Measurements from ENCODE around the gene FCMR.

Gene FCMR

GRCh38 chr1:206908038-206908437 lies 13.7 kb downstream of the FCMR start:
- ATAC-seq = no peak
- TF ChIP-seq ARNTL (CRISPR knock-in tag; IDR thresholded peaks at IDR 0.05; ENCODE audit: borderline replicate concordance, low read depth) (no peak), ZNF565 (CRISPR knock-in tag; conservative IDR thresholded peaks at IDR 0.05; ENCODE audit: low read depth) (no peak), SNAI2 (CRISPR knock-in tag; IDR thresholded peaks at IDR 0.05) (no peak), OSR1 (CRISPR knock-in tag; IDR thresholded peaks at IDR 0.05) (no peak), PPARA (CRISPR knock-in tag; IDR thresholded peaks at IDR 0.05; ENCODE audit: borderline replicate concordance) (no peak), ZC3H10 (CRISPR knock-in tag; IDR thresholded peaks at IDR 0.05) (no peak)

GRCh38 chr1:206907304-206907991 lies 14.3 kb downstream of the FCMR start:
- no peak for TF ChIP-seq ARNTL (CRISPR knock-in tag; IDR thresholded peaks at IDR 0.05; ENCODE audit: borderline replicate concordance, low read depth)
- TF ChIP-seq ISL1 (CRISPR knock-in tag; IDR thresholded peaks at IDR 0.05) = no peak
- no peak for TF ChIP-seq PATZ1 (CRISPR knock-in tag; IDR thresholded peaks at IDR 0.05; ENCODE audit: borderline replicate concordance)
- no peak for TF ChIP-seq ZNF8 (CRISPR knock-in tag; IDR thresholded peaks at IDR 0.05)
- no peak for TF ChIP-seq TCF4 (CRISPR knock-in tag; IDR thresholded peaks at IDR 0.05; ENCODE audit: borderline replicate concordance)
- TF ChIP-seq OSR1 (CRISPR knock-in tag; IDR thresholded peaks at IDR 0.05) = no peak
- TF ChIP-seq PPARA (CRISPR knock-in tag; IDR thresholded peaks at IDR 0.05; ENCODE audit: borderline replicate concordance) = no peak
- TF ChIP-seq TSHZ2 (CRISPR knock-in tag; IDR thresholded peaks at IDR 0.05) = no peak
- no peak for TF ChIP-seq ZNF565 (CRISPR knock-in tag; conservative IDR thresholded peaks at IDR 0.05; ENCODE audit: low read depth)
- TF ChIP-seq ZFP30 (CRISPR knock-in tag; IDR thresholded peaks at IDR 0.05) = no peak
- no peak for TF ChIP-seq ZFP3 (CRISPR knock-in tag; IDR thresholded peaks at IDR 0.05)
- no peak for TF ChIP-seq CREB5 (CRISPR knock-in tag; IDR thresholded peaks at IDR 0.05; ENCODE audit: low read depth)
- no peak for TF ChIP-seq CSDC2 (CRISPR knock-in tag; IDR thresholded peaks at IDR 0.05)
- TF ChIP-seq ZNF70 (CRISPR knock-in tag; IDR thresholded peaks at IDR 0.05) = no peak
- TF ChIP-seq SNAI2 (CRISPR knock-in tag; IDR thresholded peaks at IDR 0.05) = no peak
- ATAC-seq = no peak

- ATAC-seq = peak; percentile 47
- TF ChIP-seq CSDC2 (CRISPR knock-in tag; IDR thresholded peaks at IDR 0.05) = no peak
- no peak for TF ChIP-seq CSRNP3 (CRISPR knock-in tag; IDR thresholded peaks at IDR 0.05)
- TF ChIP-seq ZFP3 (CRISPR knock-in tag; IDR thresholded peaks at IDR 0.05) = no peak
- TF ChIP-seq GLIS3 (CRISPR knock-in tag; IDR thresholded peaks at IDR 0.05) = no peak
- no peak for TF ChIP-seq PPARA (CRISPR knock-in tag; IDR thresholded peaks at IDR 0.05; ENCODE audit: borderline replicate concordance)
- TF ChIP-seq ARNTL (CRISPR knock-in tag; IDR thresholded peaks at IDR 0.05; ENCODE audit: borderline replicate concordance, low read depth) = no peak
- TF ChIP-seq ZNF8 (CRISPR knock-in tag; IDR thresholded peaks at IDR 0.05) = no peak
- no peak for TF ChIP-seq SNAI2 (CRISPR knock-in tag; IDR thresholded peaks at IDR 0.05)
- TF ChIP-seq PATZ1 (CRISPR knock-in tag; IDR thresholded peaks at IDR 0.05; ENCODE audit: borderline replicate concordance) = no peak
- TF ChIP-seq ESRRG (CRISPR knock-in tag; IDR thresholded peaks at IDR 0.05) = no peak
- no peak for TF ChIP-seq RARB (CRISPR knock-in tag; IDR thresholded peaks at IDR 0.05)
- TF ChIP-seq TSHZ2 (CRISPR knock-in tag; IDR thresholded peaks at IDR 0.05) = no peak
- TF ChIP-seq ZC3H10 (CRISPR knock-in tag; IDR thresholded peaks at IDR 0.05) = no peak
- no peak for TF ChIP-seq ZNF565 (CRISPR knock-in tag; conservative IDR thresholded peaks at IDR 0.05; ENCODE audit: low read depth)
Observed at GRCh38 chr1:206905295-206906164, 16.2 kb downstream of the FCMR start.

Measured in SK-N-SH treated with all-trans-retinoic acid at 6 μM for 48 hours (cell line).